PFSK-1 (cell line): Measurements from ENCODE around the gene MUC4.

Source experiments
- FOXP2 ChIP-seq: optimal IDR thresholded peaks from 2 replicates; pipeline ENCODE3; 2011; ENCODE audit warnings: borderline replicate concordance, control low read depth, inconsistent platforms; ENCODE audit not compliant: insufficient read depth; ENCODE audit errors: extremely low read length, extremely low read depth
- POLR2AphosphoS5 ChIP-seq: IDR thresholded peaks from 2 replicates; pipeline ENCODE4 v1.6.1; 2012; ENCODE audit warnings: low read depth, mild to moderate bottlenecking, control low read depth, low read length, moderate library complexity
- SIN3A ChIP-seq: IDR thresholded peaks from 2 replicates; pipeline ENCODE4 v1.6.1; 2012; ENCODE audit warnings: mild to moderate bottlenecking, low read length, moderate library complexity, borderline replicate concordance; ENCODE audit not compliant: insufficient read depth
- TAF1 ChIP-seq: IDR thresholded peaks from 2 replicates; pipeline ENCODE4 v1.6.1; 2012; ENCODE audit warnings: low read length, control low read depth, borderline replicate concordance; ENCODE audit not compliant: insufficient read depth
- TF ChIP-seq, protein P1 (sequence below), 2 experiments: IDR thresholded peaks; 2 replicates each; pipeline versions ENCODE4 v1.6.1 to v1.8.0; 2011 to 2012; ENCODE audit warnings: low read depth in 2 of 2, low read length in 2 of 2, control low read depth in 1 of 2, inconsistent platforms in 1 of 2, mild to moderate bottlenecking in 1 of 2, moderate library complexity in 1 of 2; ENCODE audit not compliant: insufficient read depth in 1 of 2

DNA sequence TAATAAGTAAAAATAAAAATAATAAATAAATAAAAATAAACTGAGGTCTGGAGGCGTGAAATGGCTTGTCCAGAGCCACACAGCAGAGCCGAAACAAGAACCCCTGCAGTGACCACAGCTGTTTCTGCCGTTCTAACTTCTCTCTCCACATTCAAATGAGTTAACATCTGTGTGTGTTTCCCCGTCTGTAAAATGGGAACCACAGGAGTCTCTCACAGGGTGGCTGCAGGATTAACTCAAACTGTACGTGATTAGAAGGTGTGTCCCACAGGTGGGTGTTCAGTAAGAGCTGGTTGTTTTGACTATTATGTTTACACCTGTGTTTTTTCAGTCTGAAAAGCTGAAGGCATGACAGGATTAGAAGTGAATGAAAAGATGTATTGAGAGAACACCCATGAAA is 27.0 kb upstream of the MUC4 start:
- TF ChIP-seq POLR2AphosphoS5 (no peak), TAF1 (no peak), SIN3A (no peak), FOXP2 (no peak)
- TF ChIP-seq, protein P1, sequence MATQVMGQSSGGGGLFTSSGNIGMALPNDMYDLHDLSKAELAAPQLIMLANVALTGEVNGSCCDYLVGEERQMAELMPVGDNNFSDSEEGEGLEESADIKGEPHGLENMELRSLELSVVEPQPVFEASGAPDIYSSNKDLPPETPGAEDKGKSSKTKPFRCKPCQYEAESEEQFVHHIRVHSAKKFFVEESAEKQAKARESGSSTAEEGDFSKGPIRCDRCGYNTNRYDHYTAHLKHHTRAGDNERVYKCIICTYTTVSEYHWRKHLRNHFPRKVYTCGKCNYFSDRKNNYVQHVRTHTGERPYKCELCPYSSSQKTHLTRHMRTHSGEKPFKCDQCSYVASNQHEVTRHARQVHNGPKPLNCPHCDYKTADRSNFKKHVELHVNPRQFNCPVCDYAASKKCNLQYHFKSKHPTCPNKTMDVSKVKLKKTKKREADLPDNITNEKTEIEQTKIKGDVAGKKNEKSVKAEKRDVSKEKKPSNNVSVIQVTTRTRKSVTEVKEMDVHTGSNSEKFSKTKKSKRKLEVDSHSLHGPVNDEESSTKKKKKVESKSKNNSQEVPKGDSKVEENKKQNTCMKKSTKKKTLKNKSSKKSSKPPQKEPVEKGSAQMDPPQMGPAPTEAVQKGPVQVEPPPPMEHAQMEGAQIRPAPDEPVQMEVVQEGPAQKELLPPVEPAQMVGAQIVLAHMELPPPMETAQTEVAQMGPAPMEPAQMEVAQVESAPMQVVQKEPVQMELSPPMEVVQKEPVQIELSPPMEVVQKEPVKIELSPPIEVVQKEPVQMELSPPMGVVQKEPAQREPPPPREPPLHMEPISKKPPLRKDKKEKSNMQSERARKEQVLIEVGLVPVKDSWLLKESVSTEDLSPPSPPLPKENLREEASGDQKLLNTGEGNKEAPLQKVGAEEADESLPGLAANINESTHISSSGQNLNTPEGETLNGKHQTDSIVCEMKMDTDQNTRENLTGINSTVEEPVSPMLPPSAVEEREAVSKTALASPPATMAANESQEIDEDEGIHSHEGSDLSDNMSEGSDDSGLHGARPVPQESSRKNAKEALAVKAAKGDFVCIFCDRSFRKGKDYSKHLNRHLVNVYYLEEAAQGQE (IDR thresholded peaks at IDR 0.05; ENCODE audit: insufficient read depth in 1 of 2, low read depth in 2 of 2, low read length in 2 of 2) = no peak
